ENCODE results near the gene HPSE2. TPM values are rescaled to one million over a fixed set of nuclear protein-coding genes. Genes with fewer than 3 reads are reported as not detected.

The HPSE2 gene
- total and polyA plus RNA-seq, 5 donors, result 0.09 TPM; not detected in 4

- intact Hi-C loops (cut with DNase I), result no loop called here
- WGBS, result 84% methylated on average over 15 of the region's 15 CpGs
- no peaks in the 10 kb centered on the region for H3K4me1 ChIP-seq (ENCODE audit: control insufficient read depth, insufficient read depth, low read length)
- no peak overlapping the region for H3K27ac ChIP-seq (ENCODE audit: low read length)
- H3K9me3 ChIP-seq (ENCODE audit: control insufficient read depth, low read length), result no peaks in the 10 kb centered on the region
- DNase-seq (peak in 1 of 3 donors; percentile 18), ATAC-seq (no peak)
- H3K27me3 ChIP-seq (ENCODE audit: control insufficient read depth, insufficient read depth), result no peaks in the 10 kb centered on the region
- no peak overlapping the region for H3K4me3 ChIP-seq (ENCODE audit: low read length)
Observed at GRCh38 chr10:98458809-98459784, 776.6 kb downstream of the HPSE2 start.

DNA sequence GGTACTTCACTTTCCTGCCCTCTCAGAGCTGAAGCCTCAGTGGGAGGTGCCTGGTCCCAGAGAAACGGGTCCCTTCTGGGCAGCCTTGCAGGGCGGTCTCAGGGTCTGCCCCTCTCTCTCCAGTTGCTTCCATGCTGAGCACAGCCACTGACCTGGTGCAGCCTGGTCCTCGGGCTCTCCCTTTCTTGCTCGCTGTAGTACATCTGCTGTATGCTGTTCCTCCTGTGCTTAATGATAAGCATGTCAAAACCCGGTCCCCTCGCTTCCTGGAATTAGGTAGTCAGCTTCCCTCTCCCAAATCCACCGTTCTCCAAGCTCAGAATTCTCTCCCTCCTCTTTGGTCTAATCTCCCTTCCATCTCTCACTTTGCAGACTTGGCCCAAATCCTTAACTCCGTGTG is 777.9 kb downstream of the HPSE2 start:
- 52% methylated on average over 8 of the region's 8 CpGs for WGBS
- Histone ChIP-seq H3K27ac (ENCODE audit: low read length) (no peak overlapping the region), H3K4me3 (ENCODE audit: low read length) (no peak overlapping the region), H3K9me3 (ENCODE audit: control insufficient read depth, low read length) (no peaks in the 10 kb centered on the region), H3K27me3 (ENCODE audit: control insufficient read depth, insufficient read depth) (no peaks in the 10 kb centered on the region), H3K4me1 (ENCODE audit: control insufficient read depth, insufficient read depth, low read length) (no peaks in the 10 kb centered on the region)
- ATAC-seq, result no peak
- intact Hi-C loops (cut with DNase I), result no loop called here
- DNase-seq, result no peak

GRCh38 chr10:98456686-98457482 is 778.8 kb downstream of the HPSE2 start:
- WGBS, result 77% methylated on average over 12 of the region's 12 CpGs
- Histone ChIP-seq H3K4me3 (ENCODE audit: low read length) (no peak overlapping the region), H3K4me1 (ENCODE audit: control insufficient read depth, insufficient read depth, low read length) (no peaks in the 10 kb centered on the region), H3K27ac (ENCODE audit: low read length) (no peak overlapping the region), H3K27me3 (ENCODE audit: control insufficient read depth, insufficient read depth) (no peaks in the 10 kb centered on the region), H3K9me3 (ENCODE audit: control insufficient read depth, low read length) (no peaks in the 10 kb centered on the region)
- no peak for DNase-seq
- intact Hi-C loops (cut with DNase I), result no loop called here
- no peak for ATAC-seq

GRCh38 chr10:98456043-98456570 is 779.5 kb downstream of the HPSE2 start:
- no peak overlapping the region for H3K4me3 ChIP-seq (ENCODE audit: low read length)
- H3K9me3 ChIP-seq (ENCODE audit: control insufficient read depth, low read length), result no peaks in the 10 kb centered on the region
- WGBS, result 90% methylated on average over 4 of the region's 4 CpGs
- DNase-seq (no peak), ATAC-seq (no peak)
- intact Hi-C loops (cut with DNase I), result no loop called here
- H3K27ac ChIP-seq (ENCODE audit: low read length), result no peak overlapping the region
- H3K4me1 ChIP-seq (ENCODE audit: control insufficient read depth, insufficient read depth, low read length), result no peaks in the 10 kb centered on the region
- no peaks in the 10 kb centered on the region for H3K27me3 ChIP-seq (ENCODE audit: control insufficient read depth, insufficient read depth)

DNA sequence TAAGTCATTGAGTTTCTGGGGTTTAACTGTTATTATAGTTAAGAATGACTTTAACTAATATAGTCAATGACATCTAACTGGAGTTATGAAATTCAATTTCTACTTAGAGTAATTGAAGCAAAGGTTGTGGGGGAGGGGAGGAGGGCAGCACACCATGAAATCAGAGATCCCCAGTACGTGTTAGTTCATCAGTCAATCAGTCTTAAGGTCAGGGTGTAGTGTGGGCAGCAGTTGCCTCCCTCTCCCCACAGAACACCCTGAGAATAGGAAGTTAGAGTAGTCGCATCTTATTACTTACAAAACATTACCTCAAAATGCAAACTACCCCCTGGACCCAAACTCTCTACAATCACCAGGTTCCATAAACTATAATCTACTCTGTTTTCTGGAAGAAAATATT is 781.9 kb downstream of the HPSE2 start:
- ATAC-seq (no peak), DNase-seq (no peak)
- WGBS, result 77% methylated on average over 2 of the region's 2 CpGs
- intact Hi-C loops (cut with DNase I), result no loop called here
- H3K4me3 ChIP-seq (ENCODE audit: low read length), result no peak overlapping the region
- H3K9me3 ChIP-seq (ENCODE audit: control insufficient read depth, low read length), result no peaks in the 10 kb centered on the region
- no peaks in the 10 kb centered on the region for H3K27me3 ChIP-seq (ENCODE audit: control insufficient read depth, insufficient read depth)
- no peak overlapping the region for H3K27ac ChIP-seq (ENCODE audit: low read length)
- no peaks in the 10 kb centered on the region for H3K4me1 ChIP-seq (ENCODE audit: control insufficient read depth, insufficient read depth, low read length)

GRCh38 chr10:98450618-98451017 is 785.0 kb downstream of the HPSE2 start:
- DNase-seq (no peak), ATAC-seq (no peak)
- H3K4me3 ChIP-seq (ENCODE audit: low read length), result no peak overlapping the region
- 76% methylated on average over 1 of the region's 1 CpG for WGBS
- H3K9me3 ChIP-seq (ENCODE audit: control insufficient read depth, low read length), result no peaks in the 10 kb centered on the region
- no peaks in the 10 kb centered on the region for H3K27me3 ChIP-seq (ENCODE audit: control insufficient read depth, insufficient read depth)
- H3K4me1 ChIP-seq (ENCODE audit: control insufficient read depth, insufficient read depth, low read length), result no peaks in the 10 kb centered on the region
- intact Hi-C loops (cut with DNase I), result no loop called here
- H3K27ac ChIP-seq (ENCODE audit: low read length), result no peak overlapping the region

- Histone ChIP-seq H3K27ac (ENCODE audit: low read length) (no peak overlapping the region), H3K9me3 (ENCODE audit: control insufficient read depth, low read length) (no peaks in the 10 kb centered on the region), H3K27me3 (ENCODE audit: control insufficient read depth, insufficient read depth) (no peaks in the 10 kb centered on the region), H3K4me1 (ENCODE audit: control insufficient read depth, insufficient read depth, low read length) (no peaks in the 10 kb centered on the region), H3K4me3 (ENCODE audit: low read length) (no peak overlapping the region)
- no peak for ATAC-seq
- intact Hi-C loops (cut with DNase I), result no loop called here
- no peak for DNase-seq
Observed at GRCh38 chr10:98449287-98449686, 786.4 kb downstream of the HPSE2 start.

- H3K4me3 ChIP-seq (ENCODE audit: low read length), result peak within 1 kb of the TSS; percentile 72
- peak within 1 kb of the TSS; percentile 69 for H3K27ac ChIP-seq (ENCODE audit: low read length)
- peak; percentile 90 to 95 (median 95) for DNase-seq
- ATAC-seq, result peak; percentile 96 to 98
- WGBS, result 3% methylated on average over 47 of the region's 47 CpGs
- H3K4me1 ChIP-seq (ENCODE audit: control insufficient read depth, insufficient read depth, low read length), result no peaks in the 10 kb centered on the region
- intact Hi-C loops (cut with DNase I), result no loop called here
- H3K9me3 ChIP-seq (ENCODE audit: control insufficient read depth, low read length), result no peaks in the 10 kb centered on the region
- H3K27me3 ChIP-seq (ENCODE audit: control insufficient read depth, insufficient read depth), result no peaks in the 10 kb centered on the region
Observed at GRCh38 chr10:98446661-98447221, 788.9 kb downstream of the HPSE2 start, which contains the start of gene HPS1. Gene HPS1 (minus strand): TSS chr10:98446935. CDS start chr10:98443240, 3,695 bp downstream.

DNA sequence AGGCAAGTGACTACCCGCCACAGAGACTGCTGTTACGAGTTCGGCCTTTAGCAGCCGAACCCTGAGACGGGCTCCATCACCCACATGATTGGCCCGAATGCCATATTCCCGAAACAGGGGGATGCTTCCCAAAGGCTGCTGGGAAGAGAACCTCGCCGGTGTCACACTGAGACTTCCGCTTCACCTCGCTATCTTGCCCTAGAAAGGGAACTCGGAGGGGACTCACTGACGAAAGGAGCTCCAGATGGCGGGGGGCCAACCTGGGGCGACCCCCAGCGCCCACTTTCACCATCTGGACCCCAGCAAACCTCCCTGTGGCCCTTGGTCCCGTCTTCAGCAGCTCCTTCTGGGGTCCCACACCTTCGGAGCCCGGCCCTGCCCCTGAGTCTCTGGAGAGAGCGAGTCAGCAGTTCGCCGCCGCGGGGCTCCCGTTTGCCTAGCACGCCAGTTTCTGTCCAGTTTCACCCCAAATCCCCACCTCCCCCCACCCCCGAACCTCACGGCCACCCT is 789.4 kb downstream of the HPSE2 start:
- H3K4me3 ChIP-seq (ENCODE audit: low read length), result peak overlapping the region; percentile 72
- DNase-seq, result peak in 2 of 3 donors; percentile 56 to 74
- no peaks in the 10 kb centered on the region for H3K27me3 ChIP-seq (ENCODE audit: control insufficient read depth, insufficient read depth)
- ATAC-seq, result peak; percentile 54 to 70
- H3K27ac ChIP-seq (ENCODE audit: low read length), result peak overlapping the region; percentile 69
- whole genome bisulfite sequencing, result 3% methylated on average over 28 of the region's 28 CpGs
- H3K9me3 ChIP-seq (ENCODE audit: control insufficient read depth, low read length), result no peaks in the 10 kb centered on the region
- no peaks in the 10 kb centered on the region for H3K4me1 ChIP-seq (ENCODE audit: control insufficient read depth, insufficient read depth, low read length)
- intact Hi-C loops (cut with DNase I), result no loop called here

DNA sequence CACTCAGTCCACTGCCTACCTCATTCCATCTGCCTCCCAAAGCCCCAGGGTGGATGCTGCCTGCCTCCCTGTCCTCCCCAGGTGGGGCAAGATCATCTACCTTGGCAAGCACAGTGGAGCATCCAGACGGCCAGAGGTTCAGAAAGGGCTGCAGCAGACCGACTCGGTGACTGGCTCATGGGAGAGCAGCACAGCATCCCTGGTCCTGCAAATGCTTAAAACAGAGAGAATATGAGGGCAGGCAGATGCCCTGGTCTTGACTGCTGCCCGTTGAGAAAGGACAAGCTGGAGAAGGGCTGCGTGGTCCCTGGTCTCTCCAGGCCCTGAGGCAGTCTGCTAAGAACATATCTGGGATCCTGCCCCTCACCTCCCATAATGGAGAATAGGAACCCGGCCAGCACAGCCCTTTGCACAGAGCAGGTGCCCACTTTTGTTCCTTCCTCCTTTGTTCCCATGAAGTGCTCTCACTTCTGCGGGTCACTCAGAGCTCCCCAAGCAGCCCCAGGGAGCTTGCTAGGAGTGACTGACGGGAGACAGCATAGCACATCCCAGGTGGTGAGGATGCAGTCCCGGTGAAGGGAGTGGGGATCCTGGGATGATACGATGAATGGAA is 790.3 kb downstream of the HPSE2 start:
- H3K4me1 ChIP-seq (ENCODE audit: control insufficient read depth, insufficient read depth, low read length), result no peaks in the 10 kb centered on the region
- no peaks in the 10 kb centered on the region for H3K9me3 ChIP-seq (ENCODE audit: control insufficient read depth, low read length)
- no peak overlapping the region for H3K27ac ChIP-seq (ENCODE audit: low read length)
- ATAC-seq (no peak), DNase-seq (peak in 1 of 3 donors; percentile 11)
- H3K4me3 ChIP-seq (ENCODE audit: low read length), result no peak overlapping the region
- no peaks in the 10 kb centered on the region for H3K27me3 ChIP-seq (ENCODE audit: control insufficient read depth, insufficient read depth)
- intact Hi-C loops (cut with DNase I), result no loop called here
- WGBS, result 68% methylated on average over 10 of the region's 10 CpGs
